Dermis microvascular lymphatic vessel endothelial cell (primary cell): ENCODE data around the gene TCEA2. TPM values are rescaled to one million over a fixed set of nuclear protein-coding genes. Genes with fewer than 3 reads are reported as not detected.
A peak's percentile ranks its signal among the peaks of the same experiment; 100 is the strongest.

Experiments
- DNase-seq, 2 donors: peaks; one replicate each; pipeline versions ENCODE4 v3.0.0 to v3.0.0-alpha.2; 2010; ENCODE audit warnings: low read depth in 2 of 2
- total RNA-seq: library from RNA; depleted of rRNA; stranded (reverse); fragments of >200 nt; gene quantifications from 2 replicates; pipeline ENCODE4 v1.2.1, GENCODE V29; 2014

TCEA2 gene
- total RNA-seq, 1 donor from 2014 or later = 27.0 TPM

- DNase-seq = no peak
Measured at GRCh38 chr20:64048402-64049044, 14.5 kb upstream of the TCEA2 start.

- peak in 1 of 2 donors; percentile 81 for DNase-seq
Measured at GRCh38 chr20:64049060-64049877, 13.7 kb upstream of the TCEA2 start, which contains the start of gene SOX18. Gene SOX18, minus strand, starts transcription at chr20:64049639. Its CDS starts 123 bp downstream, at chr20:64049516.

- DNase-seq = peak in 1 of 2 donors; percentile 46
Measured at GRCh38 chr20:64049878-64050260, 13.1 kb upstream of the TCEA2 start.

GRCh38 chr20:64050261-64051032 is 12.6 kb upstream of the TCEA2 start:
- no peak for DNase-seq

- DNase-seq = no peak
Measured at GRCh38 chr20:64051033-64051452, 12.0 kb upstream of the TCEA2 start.

- peak; percentile 85 to 86 for DNase-seq
Measured at GRCh38 chr20:64051561-64052325, 11.3 kb upstream of the TCEA2 start.

- DNase-seq = no peak
Measured at GRCh38 chr20:64052326-64052722, 10.7 kb upstream of the TCEA2 start.

GRCh38 chr20:64052987-64053840 is 9.8 kb upstream of the TCEA2 start:
- DNase-seq = no peak

- peak; percentile 93 to 97 for DNase-seq
Measured at GRCh38 chr20:64053841-64054661, 8.9 kb upstream of the TCEA2 start.

- DNase-seq = no peak
Measured at GRCh38 chr20:64055396-64055892, 7.6 kb upstream of the TCEA2 start.

- DNase-seq = peak; percentile 87 to 88
Measured at GRCh38 chr20:64055893-64056638, 6.9 kb upstream of the TCEA2 start.

GRCh38 chr20:64056639-64056888 is 6.4 kb upstream of the TCEA2 start:
- DNase-seq = peak; percentile 54 to 76

GRCh38 chr20:64056889-64057627 is 5.9 kb upstream of the TCEA2 start:
- peak in 1 of 2 donors; percentile 50 for DNase-seq

GRCh38 chr20:64057628-64058498 is 5.1 kb upstream of the TCEA2 start:
- peak; percentile 76 to 82 for DNase-seq

- no peak for DNase-seq
Measured at GRCh38 chr20:64058536-64058935, 4.5 kb upstream of the TCEA2 start.

- DNase-seq = no peak
Measured at GRCh38 chr20:64062276-64062595, 762 bp upstream of the TCEA2 start.
